T-helper 9 cell (primary cell): ENCODE results near the gene MDM4.
"Not testable (repeated sequence)": the region's sequence is repeated elsewhere in the genome, so short reads cannot be mapped to it uniquely, and the experiment has no call there.

Experiments
- DNase-seq: peaks from one replicate; pipeline ENCODE4 v3.0.0-alpha.2; 2020

MDM4 gene

GRCh38 chr1:204520834-204521709 lies 4.9 kb downstream of the MDM4 start:
- DNase-seq, result peak; percentile 44

GRCh38 chr1:204521941-204522521 lies 5.8 kb downstream of the MDM4 start:
- DNase-seq, result not testable (repeated sequence)

GRCh38 chr1:204523605-204524215 lies 7.5 kb downstream of the MDM4 start:
- no peak for DNase-seq

- no peak for DNase-seq
These were observed 8.8 kb downstream of the MDM4 start for GRCh38 chr1:204524986-204525385.

- no peak for DNase-seq
These were observed 12.0 kb downstream of the MDM4 start for GRCh38 chr1:204528241-204528640.

- no peak for DNase-seq
These were observed 12.5 kb downstream of the MDM4 start for GRCh38 chr1:204528677-204529076.

GRCh38 chr1:204529371-204529895 lies 13.2 kb downstream of the MDM4 start:
- DNase-seq, result no peak

- no peak for DNase-seq
These were observed 14.7 kb downstream of the MDM4 start for GRCh38 chr1:204530932-204531331.

GRCh38 chr1:204532832-204533231 lies 16.6 kb downstream of the MDM4 start:
- DNase-seq, result no peak

GRCh38 chr1:204541626-204542025 lies 25.4 kb downstream of the MDM4 start:
- no peak for DNase-seq

GRCh38 chr1:204544321-204544720 lies 28.1 kb downstream of the MDM4 start:
- DNase-seq, result no peak

GRCh38 chr1:204545202-204545601 lies 29.0 kb downstream of the MDM4 start:
- no peak for DNase-seq

- no peak for DNase-seq
These were observed 29.7 kb downstream of the MDM4 start for GRCh38 chr1:204545881-204546280.

- DNase-seq, result no peak
These were observed 32.1 kb downstream of the MDM4 start for GRCh38 chr1:204548265-204548664.

GRCh38 chr1:204549313-204549712 lies 33.1 kb downstream of the MDM4 start:
- DNase-seq, result no peak

- DNase-seq, result no peak
These were observed 34.7 kb downstream of the MDM4 start for GRCh38 chr1:204550926-204551325.

- DNase-seq, result no peak
These were observed 40.3 kb downstream of the MDM4 start for GRCh38 chr1:204556458-204557052.

- no peak for DNase-seq
These were observed 42.3 kb downstream of the MDM4 start for GRCh38 chr1:204558467-204558866.

GRCh38 chr1:204560002-204560401 lies 43.8 kb downstream of the MDM4 start:
- not testable (repeated sequence) for DNase-seq

- no peak for DNase-seq
These were observed 44.5 kb downstream of the MDM4 start for GRCh38 chr1:204560590-204561150.

GRCh38 chr1:204562075-204562990 lies 46.1 kb downstream of the MDM4 start:
- DNase-seq, result no peak

GRCh38 chr1:204563307-204563706 lies 47.1 kb downstream of the MDM4 start:
- no peak for DNase-seq
